Esophagus squamous epithelium (tissue), 4 donors: ENCODE data around the gene CIB4.

Experiments used
- POLR2A ChIP-seq, 4 donors: fragments of 450-650 bp; IDR thresholded peaks; one replicate each; pipeline ENCODE4 v1.6.1; 2017; ENCODE audit warnings: antibody characterized with exemption in 4 of 4, mild to moderate bottlenecking in 4 of 4, moderate library complexity in 3 of 4
- TF ChIP-seq, protein P1 (sequence below), 6 experiments: fragments of 450-650 bp in 4 of 6; fragments of 200-600 bp in 2 of 6; sonication (generic) in 2 of 6; IDR thresholded peaks; one replicate each; pipeline ENCODE4 v1.5.1; 2016 to 2019; ENCODE audit warnings: antibody characterized with exemption in 6 of 6, mild to moderate bottlenecking in 4 of 6, moderate library complexity in 4 of 6

DNA sequence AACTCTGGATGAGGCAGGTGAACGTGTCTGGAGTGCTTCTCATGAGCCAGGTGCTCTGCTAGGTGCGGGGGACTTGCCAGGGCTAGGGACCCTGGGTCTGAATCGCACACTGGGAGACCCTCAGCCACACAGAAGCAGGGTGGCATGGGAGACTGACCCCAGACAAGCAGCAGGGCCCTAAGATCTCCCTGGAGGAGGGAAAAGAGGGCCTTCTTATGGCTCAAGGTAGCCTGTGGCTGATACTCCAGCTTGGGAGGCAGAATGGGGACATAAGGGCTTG lies 12.8 kb upstream of the CIB4 start:
- TF ChIP-seq, protein P1, sequence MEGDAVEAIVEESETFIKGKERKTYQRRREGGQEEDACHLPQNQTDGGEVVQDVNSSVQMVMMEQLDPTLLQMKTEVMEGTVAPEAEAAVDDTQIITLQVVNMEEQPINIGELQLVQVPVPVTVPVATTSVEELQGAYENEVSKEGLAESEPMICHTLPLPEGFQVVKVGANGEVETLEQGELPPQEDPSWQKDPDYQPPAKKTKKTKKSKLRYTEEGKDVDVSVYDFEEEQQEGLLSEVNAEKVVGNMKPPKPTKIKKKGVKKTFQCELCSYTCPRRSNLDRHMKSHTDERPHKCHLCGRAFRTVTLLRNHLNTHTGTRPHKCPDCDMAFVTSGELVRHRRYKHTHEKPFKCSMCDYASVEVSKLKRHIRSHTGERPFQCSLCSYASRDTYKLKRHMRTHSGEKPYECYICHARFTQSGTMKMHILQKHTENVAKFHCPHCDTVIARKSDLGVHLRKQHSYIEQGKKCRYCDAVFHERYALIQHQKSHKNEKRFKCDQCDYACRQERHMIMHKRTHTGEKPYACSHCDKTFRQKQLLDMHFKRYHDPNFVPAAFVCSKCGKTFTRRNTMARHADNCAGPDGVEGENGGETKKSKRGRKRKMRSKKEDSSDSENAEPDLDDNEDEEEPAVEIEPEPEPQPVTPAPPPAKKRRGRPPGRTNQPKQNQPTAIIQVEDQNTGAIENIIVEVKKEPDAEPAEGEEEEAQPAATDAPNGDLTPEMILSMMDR (IDR thresholded peaks at IDR 0.05): no peak
- no peak for TF ChIP-seq POLR2A (IDR thresholded peaks at IDR 0.05)
